GM19328 (cell line): ENCODE data around the gene WWTR1.

ENCODE experiments used
- ATAC-seq: cut with Tn5 transposase; IDR thresholded peaks from one replicate; pipeline ENCODE4 v1.9.1; 2021; ENCODE audit warnings: mild to moderate bottlenecking, moderate library complexity; ENCODE audit not compliant: unreplicated experiment

WWTR1 gene

GRCh38 chr3:149571381-149571780, 86.4 kb downstream of the WWTR1 start:
- no peak for ATAC-seq

GRCh38 chr3:149570016-149570415, 87.8 kb downstream of the WWTR1 start:
- ATAC-seq, result no peak

GRCh38 chr3:149567381-149567780, 90.4 kb downstream of the WWTR1 start:
- no peak for ATAC-seq

GRCh38 chr3:149566292-149566975, 91.4 kb downstream of the WWTR1 start:
- ATAC-seq, result no peak

- ATAC-seq, result no peak
Observed at GRCh38 chr3:149564079-149564478, 93.7 kb downstream of the WWTR1 start.

GRCh38 chr3:149563114-149563513, 94.7 kb downstream of the WWTR1 start:
- no peak for ATAC-seq

- ATAC-seq, result no peak
Observed at GRCh38 chr3:149560617-149561016, 97.2 kb downstream of the WWTR1 start.

GRCh38 chr3:149560001-149560400, 97.8 kb downstream of the WWTR1 start:
- no peak for ATAC-seq

GRCh38 chr3:149559525-149559924, 98.3 kb downstream of the WWTR1 start:
- ATAC-seq, result no peak

- no peak for ATAC-seq
Observed at GRCh38 chr3:149555927-149556326, 101.9 kb downstream of the WWTR1 start.

GRCh38 chr3:149554826-149555225, 103.0 kb downstream of the WWTR1 start:
- ATAC-seq, result no peak

- no peak for ATAC-seq
Observed at GRCh38 chr3:149553781-149554451, 103.9 kb downstream of the WWTR1 start.

- no peak for ATAC-seq
Observed at GRCh38 chr3:149552700-149553099, 105.1 kb downstream of the WWTR1 start.

GRCh38 chr3:149551500-149551899, 106.3 kb downstream of the WWTR1 start:
- ATAC-seq, result no peak

- ATAC-seq, result no peak
Observed at GRCh38 chr3:149548669-149549065, 109.2 kb downstream of the WWTR1 start.

GRCh38 chr3:149547954-149548668, 109.7 kb downstream of the WWTR1 start:
- ATAC-seq, result no peak

GRCh38 chr3:149547413-149547812, 110.4 kb downstream of the WWTR1 start:
- ATAC-seq, result no peak

- no peak for ATAC-seq
Observed at GRCh38 chr3:149545049-149545448, 112.8 kb downstream of the WWTR1 start.

- ATAC-seq, result no peak
Observed at GRCh38 chr3:149542375-149543312, 115.2 kb downstream of the WWTR1 start.

GRCh38 chr3:149541091-149541491, 116.7 kb downstream of the WWTR1 start:
- ATAC-seq, result no peak

GRCh38 chr3:149538371-149538770, 119.5 kb downstream of the WWTR1 start:
- no peak for ATAC-seq
